H1 (cell line): ENCODE measurements around the gene PRKAR2B. TPM values are rescaled to one million over a fixed set of nuclear protein-coding genes. Genes with fewer than 3 reads are reported as not detected.

Experiments used
- CTCF ChIA-PET: fragments of 300-600 bp; sonication (Branson Sonifier 250); formaldehyde crosslinking; loops from one replicate; lab custom pipeline; 2021; ENCODE audit not compliant: partially characterized antibody; lab: Charles Lee
- POLR2A ChIA-PET: fragments of 300-600 bp; sonication (Branson Sonifier 250); formaldehyde crosslinking; loops from one replicate; lab custom pipeline; 2021; ENCODE audit warnings: inconsistent platforms; ENCODE audit not compliant: partially characterized antibody; lab: Charles Lee
- DNase-seq, 2 experiments: peaks; one replicate each; pipeline versions ENCODE4 v3.0.0 to v3.0.0-alpha.2; 2010 to 2022; ENCODE audit warnings: low spot score in 2 of 2, low read depth in 1 of 2, mixed read lengths in 1 of 2
- FAIRE-seq: peaks from 2 replicates; lab custom pipeline; 2011; peaks lifted over from hg19 to GRCh38; lab: Jason Lieb, UNC
- H2AFZ ChIP-seq: 2 replicates; pipeline ENCODE4 v1.8.1; 2012; ENCODE audit warnings: low read length, inconsistent platforms
- H2AK5ac ChIP-seq: 2 replicates; pipeline ENCODE4 v1.6.1; 2013; ENCODE audit warnings: low read depth, low read length
- H2BK120ac ChIP-seq: replicated peaks from 2 replicates; pipeline ENCODE3; 2013; ENCODE audit warnings: low read depth, low read length, inconsistent platforms
- H2BK12ac ChIP-seq: 2 replicates; pipeline ENCODE4 v1.6.1; 2013; ENCODE audit warnings: low read depth, low read length
- H2BK15ac ChIP-seq: 2 replicates; pipeline ENCODE4 v1.6.1; 2013; ENCODE audit warnings: low read length
- H2BK20ac ChIP-seq: 2 replicates; pipeline ENCODE4 v1.6.1; 2013; ENCODE audit warnings: low read length
- H2BK5ac ChIP-seq: 2 replicates; pipeline ENCODE4 v1.6.1; 2013; ENCODE audit warnings: low read depth, low read length
- H3K14ac ChIP-seq: 2 replicates; pipeline ENCODE4 v1.6.1; 2013; ENCODE audit warnings: inconsistent platforms; ENCODE audit not compliant: insufficient read length
- H3K18ac ChIP-seq: 2 replicates; pipeline ENCODE4 v1.6.1; 2013; ENCODE audit warnings: low read length; ENCODE audit errors: extremely low read depth
- H3K23ac ChIP-seq: 2 replicates; pipeline ENCODE4 v1.6.1; 2013; ENCODE audit warnings: inconsistent platforms; ENCODE audit not compliant: insufficient read length
- H3K23me2 ChIP-seq: 2 replicates; pipeline ENCODE4 v1.6.1; 2013; ENCODE audit warnings: low read depth, low read length
- H3K27ac ChIP-seq: 2 replicates; pipeline ENCODE4 v1.6.1; 2011; ENCODE audit warnings: low read depth, low read length, inconsistent platforms
- H3K27me3 ChIP-seq, 4 experiments: replicated peaks in 1 of 4; 1 replicate in 1 of 4; 2 replicates in 3 of 4; pipeline versions ENCODE4 v1.6.1 to v1.8.1; 2011 to 2013; ENCODE audit warnings: low read length in 3 of 4, mild to moderate bottlenecking in 3 of 4, inconsistent platforms in 2 of 4, mixed read lengths in 2 of 4, moderate library complexity in 1 of 4; ENCODE audit not compliant: control insufficient read depth in 3 of 4, insufficient read depth in 3 of 4; ENCODE audit errors: extremely low read depth in 1 of 4
- H3K36me3 ChIP-seq, 4 experiments: 2 replicates each; pipeline versions ENCODE4 v1.6.1 to v1.8.1; 2011 to 2013; ENCODE audit warnings: mild to moderate bottlenecking in 4 of 4, low read length in 3 of 4, moderate library complexity in 2 of 4, control low read depth in 1 of 4, inconsistent platforms in 1 of 4; ENCODE audit not compliant: insufficient read depth in 4 of 4, control insufficient read depth in 2 of 4
- H3K4ac ChIP-seq: replicated peaks from 2 replicates; pipeline ENCODE3; 2013; ENCODE audit warnings: low read length, low read depth, mixed read lengths, inconsistent platforms; ENCODE audit not compliant: insufficient read length
- H3K4me1 ChIP-seq, 4 experiments: replicated peaks in 1 of 4; 1 replicate in 1 of 4; 2 replicates in 3 of 4; pipeline versions ENCODE4 v1.6.1 to v1.8.1; 2011 to 2013; ENCODE audit warnings: low read length in 3 of 4, inconsistent platforms in 2 of 4, mixed read lengths in 1 of 4; ENCODE audit not compliant: insufficient read depth in 4 of 4, control insufficient read depth in 3 of 4
- H3K4me2 ChIP-seq, 2 experiments: 2 replicates each; pipeline versions ENCODE4 v1.6.1 to v1.8.1; 2011 to 2013; ENCODE audit warnings: low read depth in 2 of 2, low read length in 2 of 2, control low read depth in 1 of 2, inconsistent platforms in 1 of 2, mild to moderate bottlenecking in 1 of 2; ENCODE audit not compliant: insufficient read depth in 1 of 2
- H3K4me3 ChIP-seq, 4 experiments: fragments of 200-600, 300-600 bp in 1 of 4; sonication (generic), shearing (Covaris generic), sonication (Bioruptor Twin) in 1 of 4; 2 replicates each; pipeline versions ENCODE4 v1.5.1 to v1.8.1; 2011 to 2016; ENCODE audit warnings: low read length in 4 of 4, low read depth in 3 of 4, control low read depth in 2 of 4, inconsistent platforms in 2 of 4, mild to moderate bottlenecking in 2 of 4, mixed read lengths in 1 of 4, moderate library complexity in 1 of 4; ENCODE audit not compliant: insufficient read depth in 2 of 4; ENCODE audit errors: extremely low read depth in 1 of 4
- H3K56ac ChIP-seq: replicated peaks from 2 replicates; pipeline ENCODE3; 2013; ENCODE audit warnings: low read depth, mild to moderate bottlenecking, mixed read lengths, low read length, inconsistent platforms; ENCODE audit not compliant: insufficient read length
- H3K79me1 ChIP-seq: 2 replicates; pipeline ENCODE4 v1.6.1; 2013; ENCODE audit warnings: low read depth, low read length, control low read depth
- H3K79me2 ChIP-seq, 2 experiments: 2 replicates each; pipeline versions ENCODE4 v1.6.1 to v1.8.1; 2012 to 2013; ENCODE audit warnings: low read length in 2 of 2, mild to moderate bottlenecking in 2 of 2, inconsistent platforms in 1 of 2; ENCODE audit not compliant: insufficient read depth in 2 of 2, control insufficient read depth in 1 of 2
- H3K9ac ChIP-seq, 4 experiments: replicated peaks in 1 of 4; 1 replicate in 1 of 4; 2 replicates in 3 of 4; pipeline versions ENCODE4 v1.6.1 to v1.8.1; 2011 to 2013; ENCODE audit warnings: low read depth in 3 of 4, low read length in 3 of 4, control low read depth in 2 of 4, mild to moderate bottlenecking in 2 of 4, moderate library complexity in 2 of 4, inconsistent platforms in 1 of 4; ENCODE audit errors: extremely low read depth in 1 of 4
- H3K9me3 ChIP-seq, 2 experiments: 2 replicates each; pipeline versions ENCODE4 v1.6.1 to v1.8.1; 2012 to 2013; ENCODE audit warnings: mild to moderate bottlenecking in 2 of 2, moderate library complexity in 2 of 2, control low read depth in 1 of 2, inconsistent platforms in 1 of 2, low read depth in 1 of 2, low read length in 1 of 2, mixed read lengths in 1 of 2; ENCODE audit not compliant: insufficient read depth in 2 of 2
- H4K20me1 ChIP-seq, 2 experiments: replicated peaks in 1 of 2; 2 replicates each; pipeline versions ENCODE3 to v1.8.1; 2011 to 2013; ENCODE audit warnings: inconsistent platforms in 2 of 2, low read length in 2 of 2, mild to moderate bottlenecking in 1 of 2; ENCODE audit not compliant: insufficient read depth in 2 of 2, control insufficient read depth in 1 of 2
- H4K5ac ChIP-seq: 2 replicates; pipeline ENCODE4 v1.6.1; 2013; ENCODE audit warnings: low read length, low read depth, mixed read lengths, inconsistent platforms; ENCODE audit not compliant: insufficient read length
- H4K8ac ChIP-seq: 2 replicates; pipeline ENCODE4 v1.8.0; 2013; ENCODE audit warnings: mild to moderate bottlenecking, moderate library complexity, low read length, inconsistent platforms; ENCODE audit not compliant: insufficient read depth; ENCODE audit errors: extremely low read depth
- H4K91ac ChIP-seq: replicated peaks from 2 replicates; pipeline ENCODE3; 2013; ENCODE audit warnings: low read length, mixed read lengths, inconsistent platforms; ENCODE audit not compliant: insufficient read length
- CHD2 ChIP-seq: IDR thresholded peaks from 2 replicates; pipeline ENCODE4 v1.6.1; 2012; ENCODE audit warnings: low read length, improper control_type of control experiment
- TEAD4 ChIP-seq: IDR thresholded peaks from 2 replicates; pipeline ENCODE4 v1.6.1; 2012; ENCODE audit warnings: low read depth, low read length, inconsistent platforms, mixed read lengths
- WGBS, 2 experiments: shearing (Covaris generic) in 1 of 2; methylation state at CpG; one replicate each; pipeline versions ENCODE4 v1.1.6 to v1.1.7; 2013 to 2015; ENCODE audit warnings: low lambda C conversion rate in 2 of 2, mixed read lengths in 2 of 2, inconsistent platforms in 1 of 2, low coverage in 1 of 2, missing lambda C conversion rate in 1 of 2; ENCODE audit not compliant: insufficient replicate concordance in 2 of 2, insufficient coverage in 1 of 2, insufficient read length in 1 of 2; ENCODE audit errors: extremely low coverage in 1 of 2, missing lambda C conversion rate in 1 of 2; 5-methylcytosine and 5-hydroxymethylcytosine counted together
- polyA plus RNA-seq, 7 experiments: library from polyadenylated mRNA; depleted of rRNA in 3 of 7; stranded (reverse) in 5 of 7; unstranded in 2 of 7; fragments of >200 nt in 5 of 7; fragments of 200-250 nt in 2 of 7; gene quantifications; 1 replicate in 5 of 7; 2 replicates in 1 of 7; 4 replicates in 1 of 7; pipeline versions ENCODE4 v1.2.1 to v1.2.3, GENCODE V29; 2011 to 2013; ENCODE audit warnings: missing spikeins in 2 of 7, mixed read lengths in 2 of 7
- total RNA-seq: library from RNA; stranded (reverse); fragmentation: NEBNext Ultra II Directional; extraction: Animal tissue kit (Norgen Biotek cat#: 25700); gene quantifications from 2 replicates; pipeline ENCODE4 v1.2.1, GENCODE V29; 2021

Gene PRKAR2B
- total and polyA plus RNA-seq, 2 of the 8 experiments (the other 6 are each of a cell fraction or from before 2014, with no cell fraction given) = 10.4 to 37.0 TPM

DNA sequence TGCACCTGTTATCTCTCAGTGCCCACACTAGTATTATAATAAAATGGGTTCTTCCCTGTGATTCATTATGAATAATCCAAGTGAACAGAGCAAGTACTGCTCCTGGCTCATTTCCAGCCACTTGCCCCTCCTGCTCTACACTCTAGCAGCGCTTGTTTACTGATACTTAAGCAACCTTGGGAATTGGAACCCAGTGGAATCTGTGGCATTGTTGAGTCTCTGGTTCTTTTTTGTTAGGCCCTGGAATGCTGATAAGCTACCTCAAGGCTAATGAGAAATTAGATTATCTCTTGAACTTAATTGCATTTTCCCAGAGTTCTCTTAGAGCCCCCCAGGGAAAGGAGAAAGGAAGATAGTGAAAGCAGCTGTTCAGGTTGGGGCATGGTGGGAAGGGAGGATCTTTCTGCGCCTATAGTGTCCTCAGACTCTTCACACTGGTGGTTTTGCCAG is 34.0 kb downstream of the PRKAR2B start:
- DNase-seq (no peak), FAIRE-seq (no peak)
- Histone ChIP-seq H2BK5ac (no peak overlapping the region), H2AK5ac (no peak overlapping the region), H3K56ac (no peak overlapping the region), H3K79me2 (no peaks in the 10 kb centered on the region), H2BK12ac (no peak overlapping the region), H4K20me1 (no peaks in the 10 kb centered on the region), H4K8ac (no peak overlapping the region), H3K9me3 (no peaks in the 10 kb centered on the region), H2BK20ac (no peak overlapping the region), H3K4me1 (peaks cover 0 to 2% (median 0%) of the 10 kb centered on the region in 4 experiments; a peak in 1 of 7 replicates), H4K91ac (no peak overlapping the region), H3K23me2 (no peaks in the 10 kb centered on the region), H3K14ac (no peak overlapping the region), H3K27ac (no peak overlapping the region), H4K5ac (no peak overlapping the region), H3K9ac (no peak overlapping the region), H2BK15ac (no peak overlapping the region), H3K23ac (no peak overlapping the region), H3K79me1 (no peaks in the 10 kb centered on the region; the same call in 1 of the 2 replicates), H3K4ac (no peak overlapping the region), H3K4me3 (no peak overlapping the region), H2BK120ac (no peak overlapping the region), H3K27me3 (no peaks in the 10 kb centered on the region), H3K18ac (no peak overlapping the region), H3K4me2 (no peak overlapping the region), H2AFZ (no peak overlapping the region), H3K36me3 (no peaks in the 10 kb centered on the region; a peak in 1 of 8 replicates)
- WGBS, 2 experiments = 75% methylated on average over 2 of the region's 2 CpGs; no CpG with 5 or more reads in 1 of the 2 experiments
- POLR2A ChIA-PET = interaction anchor here (1.0 kb wide), 1 partner anchor 13 kb away, joined by 3 read pairs; no protein-coding TSS in a partner anchor
- CTCF ChIA-PET = no interaction called here
- TF ChIP-seq CHD2 (no peak), TEAD4 (0 out of 2 replicates have a peak, but pooled peaks have one; percentile 33)
